Activated T-helper 1 cell treated with Interleukin-2 at 50 U/mL for 16 hours (primary cell): ENCODE measurements around the gene FOXF1.

Source experiments
- DNase-seq: peaks from one replicate; pipeline ENCODE4 v3.0.0-alpha.2; 2020; ENCODE audit warnings: low read depth

The FOXF1 gene

DNA sequence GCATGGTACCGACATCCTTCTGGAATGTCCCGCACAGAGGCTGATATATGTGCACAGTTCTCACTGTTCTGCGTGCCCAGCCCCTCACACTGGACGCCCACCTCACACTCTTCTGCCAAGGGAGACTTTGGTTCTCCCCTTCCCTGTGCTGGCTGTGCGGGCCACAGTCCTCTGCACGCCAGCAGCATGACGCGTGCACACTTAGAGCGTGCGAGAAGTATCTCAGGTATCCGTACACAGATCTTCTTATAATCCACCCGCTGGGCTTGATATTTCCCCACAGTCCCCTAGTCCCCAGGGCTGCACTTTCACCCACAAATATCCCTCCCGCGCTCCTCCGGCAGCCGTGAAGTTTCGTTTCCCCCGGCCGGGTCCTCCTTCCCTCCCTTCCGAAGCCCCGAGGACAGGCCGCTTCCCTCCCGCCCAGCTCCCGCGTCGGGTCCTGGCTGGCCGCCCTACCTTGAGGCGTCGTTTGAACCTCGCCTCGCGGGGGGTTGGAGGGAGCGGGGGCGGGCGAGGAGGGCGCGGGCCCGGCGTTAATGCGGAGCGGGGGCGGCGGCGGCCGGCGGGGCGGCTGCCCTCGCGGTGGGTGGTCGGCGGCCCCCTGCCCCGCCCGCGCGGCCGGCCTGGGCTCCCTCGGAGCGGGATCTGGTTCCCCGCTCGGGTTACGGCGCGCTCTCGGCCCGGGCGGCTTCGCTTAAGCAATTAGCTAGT, 5.0 kb upstream of the FOXF1 start:
- DNase-seq: no peak

DNA sequence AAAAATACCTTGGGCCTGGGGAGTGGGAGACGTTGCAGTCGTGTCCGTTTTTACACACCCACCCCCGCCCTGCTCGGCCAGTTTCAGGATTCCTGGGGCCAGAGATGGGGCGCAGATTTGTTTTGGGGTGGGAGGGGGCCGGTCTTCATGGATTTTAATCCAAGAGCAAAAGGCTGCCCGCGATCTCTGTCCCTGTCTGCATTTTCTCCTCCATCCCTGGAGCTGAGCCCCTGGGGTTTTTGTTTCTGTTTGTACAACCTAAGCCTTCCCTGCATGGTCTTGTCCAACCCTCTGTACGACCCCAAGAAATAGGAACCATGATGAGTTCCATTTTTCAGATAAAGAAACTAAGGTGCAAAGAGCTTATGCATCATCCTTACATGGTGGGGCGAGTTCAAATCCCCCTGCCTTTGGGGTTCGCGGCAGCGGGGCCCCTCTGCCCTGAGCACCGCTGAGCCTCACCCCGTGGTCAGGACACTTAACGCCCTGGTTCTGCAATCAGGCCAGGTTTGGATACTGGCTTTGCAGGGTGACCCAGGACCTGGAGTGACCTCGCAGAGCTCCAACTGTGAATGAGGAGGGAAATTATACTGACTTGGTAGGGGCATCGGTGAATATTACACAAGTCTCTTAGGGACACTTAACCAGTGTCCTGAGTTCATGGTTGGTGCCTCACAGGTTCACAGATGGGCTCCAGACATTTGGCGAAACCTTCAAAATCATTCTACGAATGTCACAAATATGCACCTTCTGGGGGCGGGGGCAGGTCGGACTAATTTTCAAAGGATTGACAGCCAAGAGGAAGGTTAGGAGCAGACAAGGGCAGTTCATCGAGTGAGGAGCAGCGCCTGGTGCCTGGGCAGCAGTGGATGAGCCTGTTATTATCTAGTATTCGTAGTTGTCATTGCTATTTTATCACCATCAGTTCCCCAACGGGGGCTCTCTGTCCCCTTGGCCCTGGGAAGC, 4.1 kb upstream of the FOXF1 start:
- no peak for DNase-seq

DNA sequence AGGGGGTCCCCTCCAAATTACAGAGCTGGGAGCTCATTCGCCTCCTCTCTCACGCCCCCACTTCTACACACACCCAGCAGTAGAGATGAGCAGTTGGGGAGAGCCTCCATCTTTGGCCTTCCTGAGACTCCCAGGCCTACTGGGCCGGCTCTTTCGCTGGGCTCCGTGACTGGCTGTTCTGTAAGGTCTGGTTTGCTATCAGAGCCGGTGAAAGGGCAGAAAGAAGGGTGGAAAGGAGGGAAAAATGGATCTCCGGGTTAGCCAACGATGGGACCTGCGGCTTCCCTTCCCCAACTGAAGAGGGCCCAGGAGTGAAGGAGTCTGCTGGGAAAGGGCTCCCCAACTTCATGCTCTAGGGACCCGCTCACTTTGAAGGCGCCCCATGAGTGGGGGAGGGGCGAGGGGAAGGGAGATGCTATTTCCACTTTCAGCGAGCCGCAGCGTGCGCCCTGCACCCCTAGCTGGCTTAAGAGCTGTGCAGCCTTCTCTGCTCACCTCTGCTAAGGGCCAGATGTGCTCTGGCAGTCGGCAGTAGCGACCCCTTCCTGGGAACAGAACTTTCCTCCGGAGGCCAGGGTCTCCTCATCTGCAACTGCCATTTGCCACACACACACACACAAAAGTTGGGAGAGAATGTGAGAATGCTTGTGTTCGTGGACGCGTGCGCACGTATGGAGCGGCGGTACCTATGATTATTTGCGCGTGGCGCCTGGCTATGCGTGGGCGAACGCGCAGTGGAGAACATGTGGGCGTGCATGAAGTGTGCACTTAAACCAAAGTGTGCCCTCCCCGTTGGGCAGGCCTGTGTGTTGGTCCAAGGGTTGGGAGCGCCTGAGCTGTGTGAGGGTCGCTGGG, 2.9 kb upstream of the FOXF1 start:
- DNase-seq: no peak

DNA sequence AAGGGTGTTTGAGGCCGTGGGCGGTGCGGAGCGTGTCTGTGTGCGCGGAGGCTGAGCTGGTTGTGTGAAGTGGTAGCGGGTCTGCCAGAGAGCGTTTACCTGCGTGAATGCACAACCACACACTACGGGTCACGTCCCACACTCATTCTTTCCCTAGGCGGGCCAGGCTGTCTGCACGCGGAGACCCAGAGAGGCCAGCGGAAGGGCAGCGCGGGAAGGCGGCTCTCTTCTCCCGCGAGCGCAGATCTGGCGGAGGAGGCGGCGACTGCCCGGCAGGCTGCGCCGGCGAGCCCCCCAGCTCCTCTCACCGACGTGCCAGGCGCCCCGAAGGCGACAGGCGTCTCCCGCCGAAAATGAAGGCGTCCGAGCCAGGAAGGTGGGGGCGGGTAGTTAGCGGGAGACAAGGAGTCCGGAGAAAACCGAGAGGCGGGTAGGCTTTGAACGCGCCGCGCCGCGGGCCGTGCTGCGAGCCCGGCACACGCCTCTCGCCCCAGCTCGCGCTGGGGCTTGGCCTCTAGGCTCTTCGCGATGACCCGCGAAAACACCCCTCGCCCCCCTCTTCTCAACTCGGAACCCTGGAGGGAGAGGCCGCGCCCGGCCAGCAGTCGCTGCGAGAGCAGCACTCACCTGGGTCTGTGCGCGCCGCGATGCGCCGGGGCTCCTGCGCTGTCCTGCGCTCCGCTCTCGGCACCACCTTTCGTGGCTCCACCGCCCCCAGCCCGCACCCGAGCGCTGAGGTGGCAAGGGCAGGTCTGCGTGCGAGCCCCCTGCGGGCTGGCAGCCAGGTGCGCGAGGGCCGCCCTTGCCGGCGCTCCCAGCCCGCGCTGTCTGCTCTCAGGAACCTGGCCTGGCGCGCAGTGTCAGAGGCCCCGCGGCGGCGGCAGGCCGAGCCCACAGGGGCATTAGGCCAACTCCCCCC, 2.0 kb upstream of the FOXF1 start:
- DNase-seq: no peak

DNA sequence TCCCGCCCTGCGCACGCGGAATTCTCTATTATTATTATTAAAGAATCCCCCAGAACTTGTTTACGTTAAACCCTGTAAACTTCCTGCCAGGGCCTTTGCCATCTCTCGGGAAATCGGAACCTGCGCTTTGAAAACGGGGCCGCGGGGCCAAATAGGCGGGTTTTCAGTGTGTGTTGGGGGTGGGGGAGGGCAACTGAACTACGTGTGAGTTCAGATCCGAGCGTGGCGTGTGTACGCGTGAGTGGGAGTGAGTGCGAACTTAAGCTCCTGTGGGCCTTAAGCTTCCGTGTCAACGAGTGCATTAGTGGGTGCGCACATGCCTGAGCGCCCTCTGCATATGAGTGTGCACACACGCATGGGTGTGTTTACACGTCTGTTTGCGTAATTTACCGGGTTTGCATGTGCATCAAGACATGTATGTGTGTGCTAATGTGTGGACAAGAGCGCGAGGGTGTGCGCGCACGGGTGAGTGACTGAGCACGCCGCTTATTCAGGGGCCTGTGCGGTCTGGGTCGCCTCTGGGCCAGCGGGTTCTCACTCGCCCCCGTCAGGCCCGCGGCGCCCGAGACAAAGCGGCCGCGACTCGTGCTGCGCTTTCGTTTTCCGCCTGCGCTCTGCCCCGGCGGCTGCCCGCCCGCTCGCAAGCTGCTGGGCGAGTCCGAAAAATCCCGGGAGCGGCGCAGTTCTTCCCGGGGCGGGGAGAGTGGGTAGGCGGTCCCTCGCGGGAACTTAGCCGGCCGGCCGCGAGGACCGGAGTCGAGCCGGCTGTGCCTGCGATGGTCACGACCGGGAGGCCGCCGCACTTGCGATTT, 1.2 kb upstream of the FOXF1 start:
- no peak for DNase-seq

DNA sequence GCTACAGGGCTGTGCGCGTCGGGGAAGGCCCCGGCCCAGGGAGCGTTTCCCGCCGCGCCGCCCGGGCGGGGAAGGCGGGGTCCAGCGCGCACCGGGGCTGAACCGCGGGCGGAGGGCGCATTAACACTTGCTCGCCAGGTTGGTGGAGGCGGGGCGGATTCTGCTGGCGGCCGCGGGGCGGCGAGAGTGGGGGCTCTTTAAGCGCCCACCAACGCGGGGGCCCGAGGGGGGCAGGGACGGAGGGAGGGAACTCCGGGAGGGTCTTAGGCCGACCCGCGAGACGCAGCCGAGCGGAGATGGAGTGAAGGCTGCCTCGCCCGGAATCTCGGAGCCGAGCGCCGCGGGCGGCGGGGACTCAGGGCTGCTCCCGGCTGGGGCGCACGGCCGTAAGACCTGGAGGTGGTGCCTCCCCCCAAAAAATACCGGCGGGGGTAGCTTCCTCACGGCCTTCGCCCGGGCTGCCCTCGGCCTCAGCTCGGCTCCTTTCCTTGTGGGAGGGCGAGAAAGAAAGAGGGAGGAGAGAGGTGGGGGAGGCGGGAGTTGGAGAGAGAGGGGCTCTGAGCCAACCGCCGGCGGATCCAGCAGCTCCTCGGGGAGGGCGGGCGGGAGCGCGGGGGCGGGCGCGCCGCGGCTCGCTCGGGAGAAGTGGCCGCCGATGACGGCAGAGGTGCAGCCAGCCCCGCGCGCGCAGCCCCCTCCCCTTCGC, 415 bp upstream of the FOXF1 start:
- DNase-seq: no peak

DNA sequence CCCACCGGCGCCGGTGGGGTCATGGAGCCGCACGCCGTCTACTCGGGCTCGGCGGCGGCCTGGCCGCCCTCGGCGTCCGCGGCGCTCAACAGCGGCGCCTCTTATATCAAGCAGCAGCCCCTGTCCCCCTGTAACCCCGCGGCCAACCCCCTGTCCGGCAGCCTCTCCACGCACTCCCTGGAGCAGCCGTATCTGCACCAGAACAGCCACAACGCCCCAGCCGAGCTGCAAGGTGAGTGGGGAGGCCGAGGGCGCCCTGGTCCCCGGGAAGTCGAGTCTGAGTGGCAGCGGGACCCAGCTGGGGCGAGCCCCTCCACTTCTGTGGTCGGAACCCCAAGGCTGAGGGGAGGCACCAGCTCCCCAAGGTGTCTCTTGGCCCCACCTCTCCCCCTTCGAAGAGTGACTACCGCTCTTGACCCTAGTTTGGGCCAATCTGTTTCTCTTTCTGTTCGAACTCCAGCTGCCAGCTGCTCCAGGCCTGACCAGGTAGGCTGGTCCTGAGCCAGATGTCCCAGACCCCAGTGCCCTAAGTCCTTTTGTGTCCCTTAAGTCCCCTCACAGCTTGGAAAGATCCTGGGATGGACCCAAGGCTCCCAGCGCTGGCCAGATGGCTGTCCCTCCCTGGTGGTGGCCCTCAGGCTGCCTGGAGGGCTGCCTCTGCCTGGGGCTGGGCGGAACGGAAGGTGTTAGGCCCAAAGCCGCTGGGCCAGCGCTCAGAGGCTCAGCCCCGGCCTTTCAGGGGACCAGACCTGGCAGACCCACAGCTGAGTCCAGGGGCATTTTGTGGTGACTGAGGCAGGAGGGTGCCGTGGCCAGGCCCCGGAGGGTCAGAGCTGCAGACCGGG, 1.2 kb downstream of the FOXF1 start:
- DNase-seq: no peak

DNA sequence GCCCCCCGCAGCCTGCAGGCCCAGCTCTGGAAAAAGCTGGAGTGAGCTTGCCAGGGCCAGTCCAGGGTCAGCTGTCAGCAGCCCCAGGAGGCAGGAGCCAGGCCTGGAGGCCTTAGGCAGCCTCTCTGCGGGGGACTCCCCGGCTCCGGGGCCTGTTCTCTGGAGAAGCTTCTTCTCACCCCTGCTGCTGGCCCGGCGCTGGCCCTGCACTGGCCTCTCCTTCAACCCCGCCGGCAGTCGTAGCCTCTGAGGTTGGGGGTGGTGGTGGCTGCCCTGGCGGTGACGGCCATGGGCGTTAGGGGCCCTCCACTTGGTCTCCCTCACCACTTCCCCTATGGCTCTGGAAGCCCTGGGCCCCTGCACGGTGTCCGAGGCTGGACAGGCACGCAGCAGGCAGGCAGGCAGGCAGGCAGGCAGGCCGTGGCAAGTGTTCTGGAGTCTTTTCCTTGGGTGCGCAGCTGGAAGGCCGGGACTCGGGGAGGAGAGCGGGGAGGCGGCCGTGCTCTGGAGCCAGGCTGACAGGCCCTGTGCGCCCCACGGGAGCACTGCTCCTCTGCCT, 2.1 kb downstream of the FOXF1 start:
- DNase-seq: no peak

DNA sequence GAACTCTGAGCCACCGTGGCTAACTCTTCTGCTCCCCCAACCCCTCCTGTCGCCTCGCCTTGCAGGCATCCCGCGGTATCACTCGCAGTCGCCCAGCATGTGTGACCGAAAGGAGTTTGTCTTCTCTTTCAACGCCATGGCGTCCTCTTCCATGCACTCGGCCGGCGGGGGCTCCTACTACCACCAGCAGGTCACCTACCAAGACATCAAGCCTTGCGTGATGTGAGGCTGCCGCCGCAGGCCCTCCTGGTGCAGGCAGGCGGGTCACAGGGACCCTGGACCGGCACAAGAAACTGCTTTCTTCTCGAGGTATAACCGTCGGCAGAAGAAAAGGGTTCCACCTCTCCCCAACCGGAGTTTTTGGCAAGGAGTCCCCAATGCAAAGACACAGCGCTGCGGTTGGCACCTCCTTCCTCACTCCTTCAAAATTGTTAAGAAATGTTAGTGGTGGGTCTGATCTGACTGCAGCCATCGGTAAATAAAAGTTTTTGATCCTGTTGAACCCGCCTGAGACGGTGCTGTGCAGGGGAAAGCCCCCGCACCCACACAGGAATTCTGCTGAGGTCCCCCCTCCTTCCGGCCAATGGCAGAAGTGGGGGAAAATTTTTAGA, 2.6 kb downstream of the FOXF1 start:
- no peak for DNase-seq

DNA sequence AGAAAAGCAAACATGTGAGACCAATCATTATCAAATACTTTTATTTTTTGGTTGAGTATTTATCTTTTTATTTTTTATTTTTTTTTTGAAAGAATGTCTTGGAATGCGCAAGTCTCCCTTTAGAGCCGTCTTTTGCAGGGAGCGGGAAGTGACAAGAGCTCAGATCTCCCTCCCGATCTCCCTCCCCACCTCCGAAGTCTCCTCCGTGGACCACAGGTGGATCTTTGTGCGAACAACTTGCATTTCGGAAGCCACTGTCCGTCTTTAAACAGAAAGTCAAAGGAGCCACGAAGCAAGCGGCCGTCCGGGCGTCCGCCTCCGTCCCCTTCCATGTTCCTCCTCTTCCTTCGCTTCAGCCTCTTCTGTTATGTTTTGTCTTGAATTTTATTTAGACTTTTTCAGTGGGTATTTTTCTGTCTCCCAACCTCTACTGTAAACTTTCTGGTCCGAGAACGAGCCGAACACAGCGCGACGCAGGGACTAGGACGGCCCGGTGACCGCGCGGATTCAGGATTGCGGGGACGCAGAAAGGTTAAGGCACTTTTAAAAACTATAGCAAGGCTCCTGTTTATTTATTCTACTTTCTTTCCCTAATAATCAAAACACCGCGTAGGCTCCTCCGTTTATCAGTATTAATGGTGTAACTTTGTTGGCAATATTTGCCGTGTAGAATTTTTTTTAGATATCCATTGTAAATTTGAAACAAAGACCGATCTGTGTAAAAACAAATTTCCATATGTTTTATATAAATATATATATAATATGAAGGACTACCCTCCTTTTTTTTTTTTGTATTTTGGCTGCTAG, 3.3 kb downstream of the FOXF1 start:
- DNase-seq: no peak

DNA sequence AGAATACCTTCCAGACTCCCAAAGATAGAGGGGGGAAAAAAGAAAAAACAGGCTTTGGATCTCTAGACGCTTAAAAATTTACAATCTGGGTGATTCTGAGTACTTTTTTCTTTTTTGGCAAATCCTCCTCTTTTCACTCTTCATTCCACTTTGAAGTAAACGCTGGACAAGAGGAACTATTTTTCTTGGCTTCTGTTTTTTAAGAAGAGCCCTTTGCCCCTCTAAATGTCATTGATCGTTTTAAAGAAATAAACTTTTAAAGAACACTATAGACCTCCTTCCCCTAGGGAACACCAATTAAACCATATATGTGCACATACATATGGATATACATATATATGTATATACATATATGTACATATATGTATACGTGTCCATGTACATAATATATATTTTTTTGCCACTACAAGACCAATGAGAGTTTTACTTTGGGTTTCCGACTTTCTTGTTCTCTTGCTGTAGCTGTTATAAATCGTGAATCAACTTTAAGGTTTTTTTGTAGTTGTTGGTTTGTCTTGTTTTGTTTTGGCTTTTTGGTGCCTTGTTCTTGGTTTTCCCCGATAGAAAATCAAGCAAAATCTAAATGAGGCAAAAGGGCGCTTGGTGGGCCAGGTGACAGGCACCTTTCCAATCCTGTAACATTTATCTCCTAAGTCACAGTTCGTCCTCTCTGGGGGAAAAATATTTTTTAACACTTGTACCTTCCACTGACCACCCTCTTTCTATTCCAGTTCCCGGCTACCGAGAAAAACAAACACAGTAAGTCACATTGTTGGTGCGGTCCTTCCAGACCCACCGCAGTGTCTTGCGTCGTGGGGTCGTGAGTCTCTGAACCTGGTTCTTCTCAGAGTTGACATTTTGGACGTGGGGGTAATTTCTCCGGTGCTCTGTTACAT, 4.4 kb downstream of the FOXF1 start:
- DNase-seq: no peak

DNA sequence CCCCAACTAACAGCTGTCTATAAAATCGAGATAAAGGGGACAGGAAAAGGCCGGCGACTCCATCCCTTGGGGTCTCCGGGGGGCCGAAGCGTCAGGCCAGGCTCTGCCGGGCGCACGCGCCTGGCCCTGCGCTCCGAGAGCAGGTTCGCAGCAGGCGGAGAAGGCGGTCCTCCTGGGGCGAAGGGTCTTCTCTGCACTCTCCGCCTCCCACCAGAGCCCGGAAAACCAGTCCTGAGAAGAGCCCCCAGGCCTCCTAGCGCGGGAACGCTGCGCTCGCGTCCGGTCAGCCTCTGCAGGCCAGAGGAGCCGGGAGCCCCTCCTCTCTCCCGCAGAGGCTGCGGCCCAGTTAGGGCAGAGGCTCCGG, 5.1 kb downstream of the FOXF1 start:
- no peak for DNase-seq

DNA sequence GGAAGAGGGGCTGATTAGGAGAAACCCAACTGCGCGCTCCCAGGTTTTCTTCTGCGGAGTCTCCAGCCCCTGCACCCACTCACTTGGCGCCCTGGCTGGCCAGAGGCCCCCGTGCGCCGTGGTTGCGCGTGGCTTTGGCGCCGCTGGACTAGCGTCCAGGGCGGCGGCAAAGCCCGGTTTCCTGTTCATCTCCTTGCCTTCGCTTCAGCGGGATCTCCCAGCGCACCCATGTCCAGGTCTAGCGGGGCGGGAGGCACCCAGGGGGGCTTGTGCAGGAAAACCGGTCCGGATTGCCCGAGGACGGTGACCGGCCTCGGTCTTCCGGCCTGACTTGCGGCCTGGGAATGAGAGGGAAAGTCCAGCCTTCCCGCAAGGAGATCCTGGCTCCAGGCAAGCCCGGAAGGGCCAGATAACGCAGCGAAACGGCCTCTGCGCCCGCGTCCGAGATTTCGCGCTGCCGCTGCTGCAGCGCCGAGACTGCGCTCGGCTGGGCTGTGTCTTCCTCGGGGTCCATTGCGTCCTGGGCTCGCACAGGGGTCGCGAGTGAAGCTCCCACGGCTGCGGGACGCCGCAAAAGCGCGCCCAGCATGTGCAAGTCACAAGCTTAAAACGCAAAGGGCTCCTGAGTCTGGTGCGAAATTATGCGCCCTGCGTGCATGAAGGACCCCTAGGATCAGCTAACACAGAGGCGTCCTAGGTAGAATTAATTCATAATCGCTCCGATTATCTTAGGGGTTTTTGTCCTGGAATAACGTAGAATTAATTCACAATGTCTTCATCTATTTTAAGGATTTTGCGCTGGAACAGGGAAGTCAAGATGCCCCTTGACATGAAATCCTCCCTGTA, 5.7 kb downstream of the FOXF1 start:
- no peak for DNase-seq

DNA sequence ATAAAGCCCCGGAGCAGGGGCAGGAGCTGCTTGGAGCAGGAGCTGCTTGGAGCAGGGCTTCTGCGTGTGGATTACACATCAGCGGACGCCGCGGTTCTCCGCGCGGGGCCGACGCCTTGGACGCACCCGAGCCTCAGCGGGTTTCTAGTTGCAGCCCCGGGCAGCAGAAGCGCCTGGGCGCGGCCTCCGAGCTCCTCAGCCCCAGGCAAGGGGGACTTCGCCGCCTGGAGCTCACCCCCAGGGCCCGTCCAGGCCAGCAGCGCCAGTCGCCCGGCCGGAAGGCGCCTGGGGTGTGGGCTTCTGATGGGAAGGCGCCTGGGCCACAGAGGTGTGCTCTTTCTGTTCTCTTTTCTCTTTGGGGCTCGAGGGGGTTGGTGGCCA, 6.3 kb downstream of the FOXF1 start:
- DNase-seq: no peak

DNA sequence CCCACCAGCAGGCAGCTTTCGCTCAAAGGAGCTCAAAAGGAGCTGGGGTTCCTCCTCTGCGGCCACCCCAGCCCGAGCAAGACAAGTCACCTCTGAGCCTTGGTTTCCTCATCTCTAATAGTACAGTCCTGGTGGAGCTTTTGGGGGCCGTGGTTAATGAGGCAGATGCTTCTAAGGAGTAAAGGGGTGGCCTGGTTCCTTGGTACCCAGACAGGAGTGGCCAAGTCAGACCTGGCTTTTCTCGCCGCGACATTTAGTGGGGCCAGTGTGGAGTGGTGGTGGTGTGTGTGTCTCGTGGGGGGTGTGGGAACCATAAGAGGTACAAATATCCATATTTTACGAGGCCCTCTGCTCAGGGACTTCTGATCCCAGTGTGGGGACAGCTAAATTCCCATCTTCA, 6.7 kb downstream of the FOXF1 start:
- DNase-seq: no peak
